ENCODE data around the gene TAS2R43.
"Not testable (repeated sequence)": the region's sequence is repeated elsewhere in the genome, so short reads cannot be mapped to it uniquely, and the experiment has no call there.

TAS2R43 gene, protein sequence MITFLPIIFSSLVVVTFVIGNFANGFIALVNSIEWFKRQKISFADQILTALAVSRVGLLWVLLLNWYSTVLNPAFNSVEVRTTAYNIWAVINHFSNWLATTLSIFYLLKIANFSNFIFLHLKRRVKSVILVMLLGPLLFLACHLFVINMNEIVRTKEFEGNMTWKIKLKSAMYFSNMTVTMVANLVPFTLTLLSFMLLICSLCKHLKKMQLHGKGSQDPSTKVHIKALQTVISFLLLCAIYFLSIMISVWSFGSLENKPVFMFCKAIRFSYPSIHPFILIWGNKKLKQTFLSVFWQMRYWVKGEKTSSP

DNA sequence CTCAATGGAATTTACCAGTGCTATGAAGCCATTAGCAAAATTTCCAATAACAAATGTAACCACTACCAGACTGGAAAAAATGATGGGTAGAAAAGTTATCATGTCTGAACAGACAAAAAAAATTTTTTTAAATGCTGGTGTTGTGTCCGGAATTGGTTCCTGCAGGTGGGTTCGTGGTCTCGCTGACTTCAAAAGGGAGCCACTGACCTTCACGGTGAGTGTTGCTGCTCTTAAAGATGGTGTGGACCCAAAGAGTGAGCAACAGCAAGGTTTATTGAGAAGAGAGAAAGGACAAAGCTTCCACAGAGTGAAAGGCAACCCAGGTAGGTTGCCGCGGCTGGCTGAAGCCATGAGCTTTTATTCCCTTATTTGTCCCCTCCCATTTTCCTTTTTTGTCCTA lies at the start of gene TAS2R43:
TAS2R43 (minus strand) TSS at position 186 of the 400 bp plus-strand sequence; CDS start at position 102, 84 bp downstream.
- DNase-seq: no peak

DNA sequence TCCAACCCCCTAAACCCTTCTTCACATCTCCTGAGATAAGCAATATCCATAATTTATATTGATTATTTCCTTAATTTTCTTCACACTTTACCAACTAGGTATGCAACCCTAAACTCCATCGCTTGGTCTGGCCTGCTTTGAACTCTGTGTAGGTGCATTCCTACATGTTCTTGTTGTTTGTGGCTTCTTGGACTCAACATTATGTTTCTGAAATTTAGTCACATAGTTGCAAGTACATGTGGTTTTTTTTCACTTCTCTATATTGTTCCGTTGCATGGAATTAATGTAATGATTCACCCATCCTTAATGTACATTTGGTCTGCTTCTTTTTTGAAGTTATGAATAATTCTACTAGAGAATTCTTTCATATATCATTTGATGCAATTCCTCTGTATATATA lies 44.0 kb upstream of the TAS2R43 start:
- DNase-seq: no peak

DNA sequence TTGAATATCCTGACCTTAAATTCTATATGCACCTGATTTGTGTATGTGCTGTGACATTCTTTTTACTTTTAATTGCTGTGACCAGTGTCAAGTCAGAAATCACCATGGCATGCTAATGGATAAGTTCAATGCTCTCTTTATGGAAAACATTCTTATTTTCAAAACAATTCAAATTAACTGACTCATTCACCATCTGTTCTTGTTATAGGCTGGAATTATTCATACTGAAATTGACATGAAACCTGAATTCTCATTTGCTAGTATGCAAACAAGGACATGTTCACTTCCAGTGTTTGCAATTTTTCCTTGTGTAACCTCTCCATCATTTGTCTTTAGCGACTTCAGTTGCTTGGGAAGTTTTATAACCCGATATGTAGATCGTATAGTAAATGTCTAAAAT lies 42.2 kb upstream of the TAS2R43 start, which contains the start of gene TAS2R30:
TAS2R30 (minus strand) TSS at position 340 of the 400 bp plus-strand sequence. CDS start 400 bp downstream, outside the sequence.
- DNase-seq: no peak

DNA sequence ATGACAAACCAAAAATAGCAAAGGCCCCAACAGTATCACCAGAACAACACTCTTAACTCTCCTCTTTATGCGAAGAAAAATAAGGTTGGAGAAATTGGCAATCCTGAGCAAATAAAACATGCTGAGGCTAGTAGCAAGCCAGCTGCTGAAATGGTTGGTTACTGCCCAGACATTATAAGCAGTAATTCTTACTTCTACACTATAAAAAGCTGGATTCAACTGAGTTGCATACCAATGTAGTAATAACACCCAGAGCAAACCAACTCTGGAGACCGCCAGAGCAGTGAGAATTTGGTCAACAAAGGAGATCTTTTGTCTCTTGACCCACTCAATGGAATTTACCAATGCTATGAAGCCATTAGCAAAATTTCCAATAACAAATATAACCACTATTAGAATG lies 41.7 kb upstream of the TAS2R43 start:
- no peak for DNase-seq

DNA sequence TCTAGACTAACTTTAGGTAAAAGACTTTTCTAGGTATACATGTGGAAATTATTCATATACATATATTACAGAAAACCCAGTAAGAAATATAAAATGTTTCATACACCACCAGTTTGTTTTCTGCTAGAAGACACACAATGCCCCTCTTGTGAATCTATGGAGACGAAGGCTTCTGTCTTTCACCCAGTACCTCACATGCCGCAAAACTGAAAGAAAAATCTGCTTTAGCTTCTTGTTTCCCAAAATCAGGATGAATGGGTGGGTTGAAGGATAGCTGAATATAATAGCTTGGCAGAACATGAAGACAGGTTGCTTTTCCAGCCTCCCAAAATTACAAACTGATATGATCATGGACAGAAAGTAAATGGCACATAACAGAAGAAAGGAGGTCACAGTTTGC lies 41.0 kb upstream of the TAS2R43 start:
- DNase-seq: no peak

DNA sequence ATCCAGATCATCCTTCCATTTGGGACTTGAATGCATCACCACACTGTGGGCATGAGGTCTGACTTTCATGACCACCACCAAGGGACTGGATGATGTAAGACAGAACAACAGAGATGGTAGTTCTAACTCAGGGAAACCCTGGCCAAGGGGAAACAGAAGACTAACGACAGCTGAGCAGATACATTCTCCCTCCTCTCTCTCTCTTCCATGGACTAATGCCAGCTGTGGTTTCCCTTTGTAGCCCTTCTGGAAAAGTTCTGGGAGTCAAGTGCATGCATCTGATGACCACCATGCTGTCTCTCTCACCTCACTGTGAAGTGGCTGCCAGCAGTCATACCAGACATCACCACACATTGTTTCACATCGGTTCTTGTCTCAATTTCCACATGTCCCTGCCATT lies 38.9 kb upstream of the TAS2R43 start:
- no peak for DNase-seq

DNA sequence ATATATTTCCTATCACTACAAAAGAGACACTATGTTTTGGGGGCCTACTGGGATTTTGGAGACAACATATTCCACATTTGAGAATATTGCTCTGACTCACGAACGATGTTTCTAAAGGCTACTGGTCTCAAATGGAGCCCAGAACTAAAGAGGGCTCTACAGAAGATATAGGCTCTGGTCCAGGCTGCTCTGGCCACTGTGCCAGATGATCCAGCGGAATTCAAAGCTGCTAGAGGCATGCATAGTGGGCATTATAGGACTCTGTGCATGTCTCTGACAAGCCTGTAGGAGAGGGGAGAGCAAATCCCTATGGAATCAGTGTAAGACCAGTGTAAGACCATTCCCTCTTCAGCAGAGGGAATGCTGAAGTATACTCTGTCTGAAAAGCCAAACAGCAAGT lies 38.3 kb upstream of the TAS2R43 start:
- DNase-seq: no peak

DNA sequence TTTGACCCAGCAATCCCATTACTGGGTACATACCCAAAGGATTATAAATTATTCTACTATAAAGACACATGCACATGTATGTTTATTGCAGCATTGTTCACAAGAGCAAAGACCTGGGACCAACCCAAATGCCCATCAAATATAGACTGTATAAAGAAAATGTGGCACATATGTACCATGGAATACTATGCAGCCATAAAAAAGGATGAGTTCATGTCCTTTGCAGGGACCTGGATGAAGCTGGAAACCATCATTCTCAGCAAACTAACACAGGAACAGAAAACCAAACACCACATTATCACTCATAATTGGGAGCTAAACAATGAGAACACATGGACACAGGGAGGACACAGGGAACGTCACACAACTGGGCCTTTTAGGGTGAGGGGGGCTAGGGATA lies 22.0 kb upstream of the TAS2R43 start:
- DNase-seq: not testable (repeated sequence)

DNA sequence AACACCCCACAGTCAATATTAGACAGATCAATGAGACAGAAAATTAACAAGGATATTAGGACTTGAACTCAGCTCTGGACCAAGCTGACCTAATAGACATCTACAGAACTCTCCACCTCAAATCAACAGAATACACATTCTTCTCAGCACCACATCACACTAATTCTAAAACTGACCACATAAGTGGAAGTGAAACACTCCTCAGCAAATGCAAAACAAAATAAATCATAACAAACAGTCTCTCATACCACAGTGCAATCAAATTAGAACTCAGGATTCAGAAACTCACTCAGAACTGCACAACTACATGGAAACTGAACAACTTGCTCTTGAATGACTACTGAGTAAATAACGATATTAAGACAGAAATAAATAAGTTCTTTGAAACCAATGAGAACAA lies 19.1 kb upstream of the TAS2R43 start:
- not testable (repeated sequence) for DNase-seq

DNA sequence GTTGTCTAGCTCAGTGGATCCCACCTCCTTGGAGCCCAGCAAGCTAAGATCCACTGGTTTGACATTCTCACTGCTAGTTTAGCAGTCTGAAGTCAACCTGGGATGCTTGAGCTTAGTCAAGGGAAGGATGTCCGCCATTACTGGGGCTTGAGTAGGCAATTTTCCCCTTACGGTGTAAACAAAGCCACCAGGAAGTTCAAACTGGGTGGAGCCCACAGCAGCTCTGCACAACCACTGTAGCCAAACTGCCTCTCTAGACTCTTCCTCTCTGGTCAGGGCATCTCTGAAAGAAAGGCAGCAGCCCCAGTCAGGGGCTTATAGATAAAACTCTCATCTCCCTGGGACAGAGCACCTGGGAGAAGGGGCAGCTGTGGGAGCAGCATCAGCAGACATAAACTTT lies 16.7 kb upstream of the TAS2R43 start:
- DNase-seq: no peak

DNA sequence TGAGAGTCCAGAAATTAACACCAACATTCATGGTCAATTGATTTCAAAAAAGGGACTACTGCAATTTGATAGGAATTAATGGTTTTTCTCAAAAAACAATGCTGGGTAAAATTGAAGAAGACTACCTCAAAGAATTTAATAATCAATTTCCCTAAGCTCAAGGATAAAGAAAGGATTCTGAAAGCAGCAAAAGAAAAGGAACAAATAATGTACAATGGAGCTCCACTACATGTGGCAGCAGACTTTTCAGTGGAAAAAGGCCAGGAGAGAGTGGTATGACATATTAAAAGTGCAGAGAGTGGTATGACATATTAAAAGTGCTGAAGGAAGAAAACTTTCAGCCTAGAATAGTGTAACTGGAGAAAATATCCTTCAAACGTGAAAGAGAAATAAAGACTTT lies 15.6 kb upstream of the TAS2R43 start:
- no peak for DNase-seq

DNA sequence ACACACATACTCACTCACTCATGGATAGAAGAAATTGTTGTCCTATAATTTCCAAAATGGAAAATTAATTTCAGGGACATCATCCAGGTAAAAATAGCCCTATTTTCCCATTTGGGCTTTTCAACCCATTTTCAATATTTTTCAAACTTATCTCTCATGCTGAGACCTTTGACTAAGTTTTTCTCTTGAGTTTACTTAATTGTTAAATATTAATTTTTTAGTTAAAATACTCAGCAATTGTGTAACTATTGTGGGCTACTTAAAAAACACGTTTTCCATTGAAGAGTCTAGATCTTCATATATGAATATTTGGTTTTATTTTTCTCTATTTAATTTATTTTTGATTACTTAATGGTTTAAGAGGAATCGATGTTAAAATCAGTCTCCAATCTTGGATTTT lies 14.2 kb upstream of the TAS2R43 start:
- DNase-seq: no peak

DNA sequence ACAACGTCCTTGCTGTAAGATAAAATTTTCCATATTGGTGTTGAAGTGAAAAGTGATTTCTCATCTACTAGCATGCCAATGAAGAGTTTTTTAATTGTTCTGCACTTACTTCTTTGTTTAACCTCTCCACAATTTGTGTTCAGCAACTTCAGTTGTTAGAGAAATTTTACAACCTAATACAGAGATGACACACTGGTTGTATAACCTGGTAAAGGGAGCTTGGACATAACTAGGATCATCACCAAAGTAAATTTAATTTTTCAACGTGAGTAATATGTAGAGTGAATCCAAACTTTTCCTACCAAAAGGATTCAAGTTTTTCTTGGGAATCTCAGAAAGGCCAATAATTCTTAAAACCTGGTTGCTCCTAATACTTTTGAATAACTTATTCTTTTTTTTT lies 13.4 kb upstream of the TAS2R43 start:
- no peak for DNase-seq

DNA sequence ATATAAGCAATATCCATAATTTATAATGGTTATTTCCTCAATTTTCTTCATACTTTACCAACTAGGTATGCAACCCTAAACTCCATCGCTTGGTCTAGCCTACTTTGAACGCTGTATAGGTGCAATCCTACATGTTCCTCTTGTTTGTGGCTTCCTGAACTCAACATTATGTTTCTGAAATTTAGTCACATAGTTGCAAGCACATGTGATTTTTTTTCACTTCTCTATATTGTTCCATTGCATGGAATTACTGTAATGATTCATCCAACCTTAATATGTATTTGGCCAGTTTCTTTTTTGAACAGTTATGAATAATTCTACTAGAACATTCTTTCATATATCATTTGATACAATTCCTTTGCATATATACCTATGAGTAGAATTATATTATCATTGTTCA lies 2.8 kb upstream of the TAS2R43 start:
- DNase-seq: not testable (repeated sequence)

DNA sequence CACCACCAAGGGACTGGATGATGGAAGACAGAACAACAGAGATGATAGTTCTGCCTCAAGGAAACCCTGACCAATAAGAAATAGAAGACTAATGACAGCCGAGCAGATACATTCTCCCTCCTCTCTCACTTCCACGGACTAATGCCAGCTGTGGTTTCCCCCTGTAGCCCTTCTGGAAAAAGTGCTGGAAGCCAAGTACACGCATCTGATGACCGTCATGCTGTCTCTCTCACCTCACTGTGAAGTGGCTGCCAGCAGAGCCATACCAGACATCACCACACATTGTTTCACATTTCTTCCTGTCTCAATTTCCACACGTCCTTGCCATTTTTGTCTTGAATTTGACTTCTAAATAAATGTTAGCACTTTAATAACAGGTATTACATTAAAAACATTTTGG lies 2.9 kb downstream of the TAS2R43 start:
- no peak for DNase-seq

DNA sequence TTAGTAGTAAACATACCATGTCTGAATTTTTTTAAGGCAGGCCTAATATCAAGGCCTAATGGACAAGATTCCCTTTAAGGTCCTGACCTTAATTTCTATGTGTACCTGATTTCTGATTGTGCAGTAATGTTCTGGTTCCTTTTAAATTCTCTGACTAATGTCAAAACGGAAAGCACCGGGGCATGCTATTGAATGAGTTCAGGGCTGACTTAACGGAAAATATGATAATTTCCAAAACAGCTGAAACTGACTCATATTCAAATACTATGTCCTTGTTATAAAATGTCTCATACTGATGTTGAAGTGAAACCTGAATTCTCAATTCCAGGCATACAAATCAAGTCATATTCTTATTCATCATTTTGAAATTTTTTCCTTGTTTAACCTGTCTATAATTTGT lies 6.7 kb downstream of the TAS2R43 start:
- no peak for DNase-seq

DNA sequence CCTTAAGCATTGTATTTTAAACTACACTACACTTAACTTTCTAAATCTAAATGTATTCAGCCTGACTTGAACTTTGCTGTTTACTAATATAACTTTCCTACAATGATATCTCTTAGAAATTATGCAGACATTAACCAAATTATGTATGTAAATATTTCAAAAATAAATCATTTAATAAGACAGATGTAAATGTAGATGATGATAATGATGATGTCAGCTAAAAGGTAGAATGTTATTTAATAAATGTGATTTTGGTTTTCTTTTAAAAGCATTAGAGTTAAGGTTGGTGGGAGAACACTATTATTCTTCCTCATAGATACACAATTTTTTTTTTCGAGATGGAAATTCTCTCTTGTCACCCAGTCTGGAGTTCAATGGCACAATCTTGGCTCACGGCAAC lies 10.1 kb downstream of the TAS2R43 start:
- no peak for DNase-seq

DNA sequence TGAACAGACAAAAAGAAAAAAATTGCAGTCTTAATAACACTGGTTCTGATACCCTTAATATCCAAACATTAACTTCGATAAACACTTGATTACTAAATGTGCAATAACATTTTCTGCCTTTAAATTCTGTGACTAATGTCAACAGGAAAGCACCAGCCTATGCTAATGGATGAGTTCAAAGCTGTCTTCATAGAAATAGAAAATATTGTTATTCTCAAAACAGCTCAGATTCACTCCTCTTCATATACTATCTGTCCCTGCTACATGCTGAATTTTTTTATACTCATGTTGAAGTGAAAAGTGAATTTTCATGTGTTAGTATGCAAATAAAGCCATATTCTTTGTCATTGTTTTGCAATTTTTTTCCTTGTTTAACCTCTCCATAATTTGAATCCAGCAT lies 13.9 kb downstream of the TAS2R43 start:
- no peak for DNase-seq

DNA sequence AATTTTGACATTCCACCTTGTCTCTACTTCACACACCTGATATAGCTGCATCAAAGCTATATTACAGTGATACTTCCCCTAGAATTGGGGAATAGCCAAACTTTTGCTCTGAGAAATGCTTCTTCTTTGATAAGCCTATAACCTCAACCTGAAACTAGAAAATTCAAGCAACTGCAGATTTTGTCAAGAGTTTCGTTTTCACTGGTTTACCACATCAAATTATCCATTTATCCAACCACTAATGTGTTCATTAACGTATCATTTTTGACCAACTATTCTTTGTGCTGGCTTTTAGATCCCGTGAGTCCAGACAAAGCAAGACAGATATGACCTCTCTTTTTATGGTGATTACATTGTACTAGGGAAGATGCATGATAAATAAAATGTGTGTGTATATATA lies 16.5 kb downstream of the TAS2R43 start:
- DNase-seq: no peak

DNA sequence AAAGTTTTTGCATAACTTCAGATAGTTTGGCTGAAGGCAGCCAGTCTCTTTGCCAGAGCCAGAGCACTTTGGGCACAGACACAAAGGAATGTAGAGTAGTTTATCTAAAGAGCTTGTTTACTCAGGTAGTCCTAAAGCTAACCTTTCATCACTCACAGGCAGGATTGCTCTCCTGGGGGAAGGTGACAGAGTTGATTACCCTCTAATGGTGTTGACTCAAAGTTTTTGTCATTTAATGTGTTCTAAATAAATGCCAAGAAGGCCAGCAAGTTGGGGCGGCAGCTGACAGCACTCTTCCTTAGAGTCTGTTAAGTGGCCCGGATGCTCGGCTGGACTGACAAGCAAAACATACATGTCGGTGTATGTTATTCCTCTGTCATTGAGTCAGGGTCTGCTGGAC lies 20.7 kb downstream of the TAS2R43 start:
- no peak for DNase-seq

DNA sequence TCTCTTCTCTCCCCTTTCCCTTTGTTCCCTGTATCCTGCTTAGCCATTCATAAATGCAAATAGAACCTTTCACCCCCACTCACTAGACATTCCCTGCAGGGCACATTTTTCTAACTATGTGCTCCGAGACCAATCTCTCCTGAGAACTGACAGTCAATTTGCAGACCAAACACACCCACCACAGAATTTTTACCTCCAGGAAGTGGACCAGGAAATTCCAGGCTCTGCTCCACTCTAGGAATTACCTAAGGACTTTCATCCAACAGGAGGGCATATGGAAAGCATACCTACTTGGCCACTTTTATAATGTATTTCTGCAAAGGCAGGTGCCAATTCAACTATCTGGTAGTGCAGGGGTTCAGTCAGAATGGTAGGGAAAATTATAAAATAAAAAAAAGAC lies 21.1 kb downstream of the TAS2R43 start:
- DNase-seq: no peak

DNA sequence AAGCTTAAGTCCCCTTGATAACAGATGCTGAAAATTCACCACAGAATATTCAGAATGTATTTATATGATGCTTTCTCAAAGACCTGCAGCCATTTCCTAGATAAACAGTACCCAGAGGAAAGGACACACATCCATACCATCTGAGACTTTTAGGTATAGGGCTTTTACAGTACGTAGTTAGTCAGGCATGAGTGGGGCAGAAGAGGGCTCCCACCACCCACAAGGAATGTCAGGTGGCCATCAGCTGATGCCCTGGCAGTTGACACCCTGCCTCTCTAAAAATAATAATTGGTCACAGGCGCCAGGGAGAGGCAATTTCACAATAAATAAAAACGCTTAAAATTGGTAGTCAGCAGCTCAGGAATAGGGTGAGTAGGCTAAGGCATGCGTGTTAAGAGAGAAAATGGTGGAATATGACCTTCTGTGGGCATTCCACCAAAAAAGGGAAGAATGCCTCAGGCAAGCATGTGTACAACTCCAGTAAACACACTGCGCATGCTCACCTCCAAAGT lies 22.2 kb downstream of the TAS2R43 start:
- DNase-seq: no peak

DNA sequence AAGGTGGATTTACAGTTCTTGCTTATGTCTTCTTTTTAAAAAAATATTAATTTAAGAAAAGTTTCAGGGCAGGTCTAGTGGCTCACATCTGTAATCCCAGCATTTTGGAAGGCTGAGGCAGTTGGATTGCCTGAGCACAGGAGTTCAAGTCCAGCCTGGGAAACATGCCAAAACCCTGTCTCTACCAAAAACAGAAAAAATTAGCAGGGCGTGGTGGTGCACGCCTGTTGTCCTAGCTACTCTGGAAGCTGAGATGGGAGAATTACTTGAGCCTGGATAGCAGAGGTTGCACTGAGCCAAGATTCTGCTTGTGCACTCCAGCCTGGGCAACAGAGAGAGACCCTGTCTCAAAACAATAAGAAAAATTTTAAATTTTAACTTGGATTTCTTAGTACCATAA lies 24.6 kb downstream of the TAS2R43 start:
- DNase-seq: no peak

DNA sequence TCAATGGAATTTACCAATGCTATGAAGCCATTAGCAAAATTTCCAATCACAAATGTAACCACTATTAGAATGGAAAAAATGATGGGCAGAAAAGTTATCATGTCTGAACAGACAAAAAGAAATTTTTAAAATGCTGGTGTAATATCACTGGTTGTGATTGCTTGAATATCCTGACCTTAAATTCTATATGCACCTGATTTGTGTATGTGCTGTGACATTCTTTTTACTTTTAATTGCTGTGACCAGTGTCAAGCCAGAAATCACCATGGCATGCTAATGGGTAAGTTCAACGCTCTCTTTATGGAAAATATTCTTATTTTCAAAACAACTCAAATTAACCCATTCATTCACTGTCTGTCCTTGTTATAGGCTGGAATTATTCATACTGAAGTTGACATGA lies 29.9 kb downstream of the TAS2R43 start, which contains the start of gene TAS2R46:
TAS2R46 (minus strand) TSS at position 101 of the 400 bp plus-strand sequence; CDS start at position 101, 0 bp downstream.
- not testable (repeated sequence) for DNase-seq

DNA sequence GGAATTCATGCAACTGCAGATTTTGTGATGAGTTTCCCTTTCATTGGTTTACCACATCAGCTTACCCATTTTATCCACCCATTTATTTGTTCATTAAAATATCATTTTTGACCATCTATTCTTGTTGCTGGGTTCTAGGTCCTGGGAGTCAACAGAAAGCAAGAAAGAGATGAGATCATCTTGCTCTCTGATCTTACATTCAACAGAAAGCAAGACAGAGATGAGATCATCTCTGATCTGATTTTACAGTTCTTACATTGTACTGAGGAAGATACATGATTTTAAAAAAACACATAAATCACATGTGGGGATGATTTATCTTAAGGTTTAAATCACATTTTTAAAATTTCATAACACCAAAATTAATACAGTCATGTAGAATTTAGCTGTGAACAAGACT lies 32.3 kb downstream of the TAS2R43 start:
- no peak for DNase-seq

Data from eye (tissue), 1 donor.